WTC11 (cell line): ENCODE results near the gene KCTD18. TPM values are rescaled to one million over a fixed set of nuclear protein-coding genes. Genes with fewer than 3 reads are reported as not detected.
A peak's percentile ranks its signal among the peaks of the same experiment; 100 is the strongest.

Source experiments
- ATAC-seq: fragments of 200-7000 bp; cut with Tn5 transposase; 2 replicates; pipeline ENCODE4 v1.10.0; 2021; ENCODE audit warnings: mild to moderate bottlenecking, moderate library complexity
- CTCF ChIA-PET: fragments of 300-600 bp; sonication (Branson Sonifier 250); formaldehyde crosslinking; loops from one replicate; lab custom pipeline; 2021; ENCODE audit warnings: antibody characterized with exemption; lab: Charles Lee
- POLR2A ChIA-PET: fragments of 350-600 bp; sonication (Branson Sonifier 250); formaldehyde crosslinking; loops from one replicate; lab custom pipeline; 2021; ENCODE audit warnings: antibody characterized with exemption; lab: Charles Lee
- DNase-seq: peaks from one replicate; pipeline ENCODE4 v3.0.0; 2021; ENCODE audit warnings: low spot score
- H3K27ac Mint-ChIP-seq: 2 replicates; pipeline ENCODE4 v1.8.0; 2021; ENCODE audit warnings: mixed read lengths
- H3K27me3 Mint-ChIP-seq: 2 replicates; pipeline ENCODE4 v1.8.0; 2021; ENCODE audit warnings: low read depth, mild to moderate bottlenecking, moderate library complexity, mixed read lengths
- H3K36me3 Mint-ChIP-seq: 2 replicates; pipeline ENCODE4 v1.8.0; 2021; ENCODE audit warnings: mixed read lengths
- H3K4me1 Mint-ChIP-seq: 2 replicates; pipeline ENCODE4 v1.8.0; 2022; ENCODE audit warnings: mixed read lengths
- H3K4me3 Mint-ChIP-seq: 2 replicates; pipeline ENCODE4 v1.8.0; 2021; ENCODE audit warnings: mild to moderate bottlenecking, moderate library complexity, mixed read lengths
- H3K9me3 Mint-ChIP-seq: 2 replicates; pipeline ENCODE4 v1.8.0; 2021; ENCODE audit warnings: mixed read lengths
- EMX1 ChIP-seq: fragments of 250-450 bp; sonication (Bioruptor Pico); IDR thresholded peaks from 2 replicates; pipeline ENCODE4 v1.8.0; 2021; ENCODE audit warnings: mild to moderate bottlenecking
- FOXJ3 ChIP-seq: sonication (generic); formaldehyde crosslinking; IDR thresholded peaks from 2 replicates; pipeline ENCODE4 v1.9.0; 2021; ENCODE audit warnings: missing genetic modification reagents, mild to moderate bottlenecking, borderline replicate concordance
- FOXK1 ChIP-seq: sonication (generic); formaldehyde crosslinking; IDR thresholded peaks from 2 replicates; pipeline ENCODE4 v1.8.0; 2022; ENCODE audit warnings: mild to moderate bottlenecking, moderate library complexity, missing genetic modification reagents
- KAT7 ChIP-seq: sonication (generic); formaldehyde crosslinking; IDR thresholded peaks from 2 replicates; pipeline ENCODE4 v1.8.1; 2023; ENCODE audit warnings: missing genetic modification reagents, mild to moderate bottlenecking, borderline replicate concordance
- NFYB ChIP-seq: sonication (generic); formaldehyde crosslinking; conservative IDR thresholded peaks from 2 replicates; pipeline ENCODE4 v1.8.0; 2022; ENCODE audit warnings: low read depth, missing genetic modification reagents
- OVOL2 ChIP-seq: fragments of 250-450 bp; sonication (Bioruptor Pico); IDR thresholded peaks from 2 replicates; pipeline ENCODE4 v1.9.0; 2021; ENCODE audit warnings: mild to moderate bottlenecking, borderline replicate concordance
- ZBTB43 ChIP-seq: sonication (generic); formaldehyde crosslinking; IDR thresholded peaks from 2 replicates; pipeline ENCODE4 v1.8.1; 2023; ENCODE audit warnings: mild to moderate bottlenecking, missing genetic modification reagents
- ZNF138 ChIP-seq: sonication (generic); formaldehyde crosslinking; conservative IDR thresholded peaks from 2 replicates; pipeline ENCODE4 v1.8.1; 2022; ENCODE audit warnings: mild to moderate bottlenecking, moderate library complexity, missing genetic modification reagents
- ZNF232 ChIP-seq: sonication (generic); formaldehyde crosslinking; IDR thresholded peaks from 2 replicates; pipeline ENCODE4 v1.8.0; 2022; ENCODE audit warnings: mild to moderate bottlenecking, missing genetic modification reagents
- ZNF263 ChIP-seq: sonication (generic); formaldehyde crosslinking; IDR thresholded peaks from 2 replicates; pipeline ENCODE4 v1.8.1; 2022; ENCODE audit warnings: low read depth, mild to moderate bottlenecking, moderate library complexity, missing genetic modification reagents
- ZNF396 ChIP-seq: fragments of 250-450 bp; sonication (Bioruptor Pico); IDR thresholded peaks from 2 replicates; pipeline ENCODE4 v1.8.0; 2021; ENCODE audit warnings: mild to moderate bottlenecking, moderate library complexity, borderline replicate concordance
- total RNA-seq: library from RNA; stranded (reverse); gene quantifications from 3 replicates; pipeline ENCODE4 v1.2.3, GENCODE V29; 2021
- TF ChIP-seq, protein P1 (sequence below): sonication (generic); formaldehyde crosslinking; IDR thresholded peaks from 2 replicates; pipeline ENCODE4 v1.8.1; 2023; ENCODE audit warnings: mild to moderate bottlenecking, missing genetic modification reagents, borderline replicate concordance
- TF ChIP-seq, protein P2 (sequence below): sonication (generic); formaldehyde crosslinking; IDR thresholded peaks from 2 replicates; pipeline ENCODE4 v1.8.1; 2022; ENCODE audit warnings: mild to moderate bottlenecking, moderate library complexity, missing genetic modification reagents
- TF ChIP-seq, protein P3 (sequence below): sonication (generic); formaldehyde crosslinking; conservative IDR thresholded peaks from 2 replicates; pipeline ENCODE4 v1.8.1; 2022; ENCODE audit warnings: mild to moderate bottlenecking, missing genetic modification reagents
- TF ChIP-seq, protein P4 (sequence below): sonication (generic); formaldehyde crosslinking; IDR thresholded peaks from 2 replicates; pipeline ENCODE4 v1.8.1; 2022; ENCODE audit warnings: missing genetic modification reagents, borderline replicate concordance
- TF ChIP-seq, protein P5 (sequence below): fragments of 250-450 bp; sonication (Bioruptor Pico); IDR thresholded peaks from 2 replicates; pipeline ENCODE4 v1.9.0; 2021; ENCODE audit warnings: mild to moderate bottlenecking, borderline replicate concordance
- TF ChIP-seq, protein P6 (sequence below): sonication (generic); formaldehyde crosslinking; IDR thresholded peaks from 2 replicates; pipeline ENCODE4 v1.8.1; 2023; ENCODE audit warnings: mild to moderate bottlenecking, missing genetic modification reagents, moderate library complexity

Gene KCTD18
- total RNA-seq, 1 experiment from 2014 or later, result 4.9 TPM

GRCh38 chr2:200482194-200482593 lies 27.7 kb downstream of the KCTD18 start (continued):
- TF ChIP-seq, protein P1, sequence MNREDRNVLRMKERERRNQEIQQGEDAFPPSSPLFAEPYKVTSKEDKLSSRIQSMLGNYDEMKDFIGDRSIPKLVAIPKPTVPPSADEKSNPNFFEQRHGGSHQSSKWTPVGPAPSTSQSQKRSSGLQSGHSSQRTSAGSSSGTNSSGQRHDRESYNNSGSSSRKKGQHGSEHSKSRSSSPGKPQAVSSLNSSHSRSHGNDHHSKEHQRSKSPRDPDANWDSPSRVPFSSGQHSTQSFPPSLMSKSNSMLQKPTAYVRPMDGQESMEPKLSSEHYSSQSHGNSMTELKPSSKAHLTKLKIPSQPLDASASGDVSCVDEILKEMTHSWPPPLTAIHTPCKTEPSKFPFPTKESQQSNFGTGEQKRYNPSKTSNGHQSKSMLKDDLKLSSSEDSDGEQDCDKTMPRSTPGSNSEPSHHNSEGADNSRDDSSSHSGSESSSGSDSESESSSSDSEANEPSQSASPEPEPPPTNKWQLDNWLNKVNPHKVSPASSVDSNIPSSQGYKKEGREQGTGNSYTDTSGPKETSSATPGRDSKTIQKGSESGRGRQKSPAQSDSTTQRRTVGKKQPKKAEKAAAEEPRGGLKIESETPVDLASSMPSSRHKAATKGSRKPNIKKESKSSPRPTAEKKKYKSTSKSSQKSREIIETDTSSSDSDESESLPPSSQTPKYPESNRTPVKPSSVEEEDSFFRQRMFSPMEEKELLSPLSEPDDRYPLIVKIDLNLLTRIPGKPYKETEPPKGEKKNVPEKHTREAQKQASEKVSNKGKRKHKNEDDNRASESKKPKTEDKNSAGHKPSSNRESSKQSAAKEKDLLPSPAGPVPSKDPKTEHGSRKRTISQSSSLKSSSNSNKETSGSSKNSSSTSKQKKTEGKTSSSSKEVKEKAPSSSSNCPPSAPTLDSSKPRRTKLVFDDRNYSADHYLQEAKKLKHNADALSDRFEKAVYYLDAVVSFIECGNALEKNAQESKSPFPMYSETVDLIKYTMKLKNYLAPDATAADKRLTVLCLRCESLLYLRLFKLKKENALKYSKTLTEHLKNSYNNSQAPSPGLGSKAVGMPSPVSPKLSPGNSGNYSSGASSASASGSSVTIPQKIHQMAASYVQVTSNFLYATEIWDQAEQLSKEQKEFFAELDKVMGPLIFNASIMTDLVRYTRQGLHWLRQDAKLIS (CRISPR knock-in tag), result no peak
- TF ChIP-seq, protein P2, sequence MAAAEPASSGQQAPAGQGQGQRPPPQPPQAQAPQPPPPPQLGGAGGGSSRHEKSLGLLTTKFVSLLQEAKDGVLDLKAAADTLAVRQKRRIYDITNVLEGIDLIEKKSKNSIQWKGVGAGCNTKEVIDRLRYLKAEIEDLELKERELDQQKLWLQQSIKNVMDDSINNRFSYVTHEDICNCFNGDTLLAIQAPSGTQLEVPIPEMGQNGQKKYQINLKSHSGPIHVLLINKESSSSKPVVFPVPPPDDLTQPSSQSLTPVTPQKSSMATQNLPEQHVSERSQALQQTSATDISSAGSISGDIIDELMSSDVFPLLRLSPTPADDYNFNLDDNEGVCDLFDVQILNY (CRISPR knock-in tag), result no peak
- TF ChIP-seq, protein P3, sequence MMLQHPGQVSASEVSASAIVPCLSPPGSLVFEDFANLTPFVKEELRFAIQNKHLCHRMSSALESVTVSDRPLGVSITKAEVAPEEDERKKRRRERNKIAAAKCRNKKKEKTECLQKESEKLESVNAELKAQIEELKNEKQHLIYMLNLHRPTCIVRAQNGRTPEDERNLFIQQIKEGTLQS, result no peak
- TF ChIP-seq FOXJ3 (CRISPR knock-in tag), result no peak
- TF ChIP-seq, protein P4, sequence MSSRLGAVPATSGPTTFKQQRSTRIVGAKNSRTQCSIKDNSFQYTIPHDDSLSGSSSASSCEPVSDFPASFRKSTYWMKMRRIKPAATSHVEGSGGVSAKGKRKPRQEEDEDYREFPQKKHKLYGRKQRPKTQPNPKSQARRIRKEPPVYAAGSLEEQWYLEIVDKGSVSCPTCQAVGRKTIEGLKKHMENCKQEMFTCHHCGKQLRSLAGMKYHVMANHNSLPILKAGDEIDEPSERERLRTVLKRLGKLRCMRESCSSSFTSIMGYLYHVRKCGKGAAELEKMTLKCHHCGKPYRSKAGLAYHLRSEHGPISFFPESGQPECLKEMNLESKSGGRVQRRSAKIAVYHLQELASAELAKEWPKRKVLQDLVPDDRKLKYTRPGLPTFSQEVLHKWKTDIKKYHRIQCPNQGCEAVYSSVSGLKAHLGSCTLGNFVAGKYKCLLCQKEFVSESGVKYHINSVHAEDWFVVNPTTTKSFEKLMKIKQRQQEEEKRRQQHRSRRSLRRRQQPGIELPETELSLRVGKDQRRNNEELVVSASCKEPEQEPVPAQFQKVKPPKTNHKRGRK (CRISPR knock-in tag), result no peak
- TF ChIP-seq ZNF396 (CRISPR knock-in tag), result no peak
- TF ChIP-seq, protein P5, sequence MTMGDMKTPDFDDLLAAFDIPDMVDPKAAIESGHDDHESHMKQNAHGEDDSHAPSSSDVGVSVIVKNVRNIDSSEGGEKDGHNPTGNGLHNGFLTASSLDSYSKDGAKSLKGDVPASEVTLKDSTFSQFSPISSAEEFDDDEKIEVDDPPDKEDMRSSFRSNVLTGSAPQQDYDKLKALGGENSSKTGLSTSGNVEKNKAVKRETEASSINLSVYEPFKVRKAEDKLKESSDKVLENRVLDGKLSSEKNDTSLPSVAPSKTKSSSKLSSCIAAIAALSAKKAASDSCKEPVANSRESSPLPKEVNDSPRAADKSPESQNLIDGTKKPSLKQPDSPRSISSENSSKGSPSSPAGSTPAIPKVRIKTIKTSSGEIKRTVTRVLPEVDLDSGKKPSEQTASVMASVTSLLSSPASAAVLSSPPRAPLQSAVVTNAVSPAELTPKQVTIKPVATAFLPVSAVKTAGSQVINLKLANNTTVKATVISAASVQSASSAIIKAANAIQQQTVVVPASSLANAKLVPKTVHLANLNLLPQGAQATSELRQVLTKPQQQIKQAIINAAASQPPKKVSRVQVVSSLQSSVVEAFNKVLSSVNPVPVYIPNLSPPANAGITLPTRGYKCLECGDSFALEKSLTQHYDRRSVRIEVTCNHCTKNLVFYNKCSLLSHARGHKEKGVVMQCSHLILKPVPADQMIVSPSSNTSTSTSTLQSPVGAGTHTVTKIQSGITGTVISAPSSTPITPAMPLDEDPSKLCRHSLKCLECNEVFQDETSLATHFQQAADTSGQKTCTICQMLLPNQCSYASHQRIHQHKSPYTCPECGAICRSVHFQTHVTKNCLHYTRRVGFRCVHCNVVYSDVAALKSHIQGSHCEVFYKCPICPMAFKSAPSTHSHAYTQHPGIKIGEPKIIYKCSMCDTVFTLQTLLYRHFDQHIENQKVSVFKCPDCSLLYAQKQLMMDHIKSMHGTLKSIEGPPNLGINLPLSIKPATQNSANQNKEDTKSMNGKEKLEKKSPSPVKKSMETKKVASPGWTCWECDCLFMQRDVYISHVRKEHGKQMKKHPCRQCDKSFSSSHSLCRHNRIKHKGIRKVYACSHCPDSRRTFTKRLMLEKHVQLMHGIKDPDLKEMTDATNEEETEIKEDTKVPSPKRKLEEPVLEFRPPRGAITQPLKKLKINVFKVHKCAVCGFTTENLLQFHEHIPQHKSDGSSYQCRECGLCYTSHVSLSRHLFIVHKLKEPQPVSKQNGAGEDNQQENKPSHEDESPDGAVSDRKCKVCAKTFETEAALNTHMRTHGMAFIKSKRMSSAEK (CRISPR knock-in tag), result no peak
- no peak for TF ChIP-seq EMX1 (CRISPR knock-in tag)
- TF ChIP-seq, all 79 proteins: peak for 0

DNA sequence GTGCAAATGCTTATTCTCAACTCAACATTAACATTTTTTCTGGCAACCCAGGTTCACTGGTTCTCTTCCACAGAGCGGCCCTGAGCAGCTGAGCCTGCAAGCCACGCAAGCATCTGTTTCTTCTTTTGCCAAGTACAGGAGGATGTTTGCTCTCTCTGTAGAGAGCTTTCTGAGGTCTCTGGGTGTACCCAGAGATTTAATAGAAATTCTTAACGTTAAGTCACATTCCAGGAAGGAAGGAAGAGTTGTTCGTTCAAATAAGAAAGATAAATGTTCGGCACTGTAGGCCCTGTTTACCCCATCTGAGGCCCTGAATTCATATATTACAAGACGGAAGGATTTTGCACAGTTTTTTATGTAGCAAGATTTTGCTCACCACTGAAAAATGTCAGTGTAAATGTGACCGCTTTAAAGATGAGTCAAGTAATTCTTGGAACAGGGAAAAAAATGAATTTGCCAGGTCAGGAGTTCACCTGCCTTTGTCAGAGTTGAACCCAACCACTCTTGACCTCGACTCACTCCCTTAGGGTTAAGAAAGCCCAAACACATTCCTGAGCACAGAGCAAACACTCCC lies 30.1 kb downstream of the KCTD18 start:
- DNase-seq (no peak), ATAC-seq (no peak)
- peaks cover 41% of the 10 kb centered on the region for H3K36me3 Mint-ChIP-seq
- H3K9me3 Mint-ChIP-seq, result no peaks in the 10 kb centered on the region
- no peaks in the 10 kb centered on the region for H3K27me3 Mint-ChIP-seq
- peaks cover 61% of the 10 kb centered on the region for H3K4me1 Mint-ChIP-seq
- CTCF ChIA-PET, result interaction anchor here (0.7 to 2.3 kb wide), 4 partner anchors 257 to 500 kb away, joined by 4 to 12 read pairs (median 6); no protein-coding TSS in a partner anchor
- no peak overlapping the region for H3K4me3 Mint-ChIP-seq
- POLR2A ChIA-PET, result no interaction called here
- H3K27ac Mint-ChIP-seq, result peak overlapping the region; percentile 50
- TF ChIP-seq, protein P3, result no peak
- TF ChIP-seq KAT7 (CRISPR knock-in tag) (no peak), FOXK1 (CRISPR knock-in tag) (no peak), NFYB (CRISPR knock-in tag) (no peak), ZBTB43 (CRISPR knock-in tag) (no peak), ZNF138 (CRISPR knock-in tag) (no peak), ZNF232 (CRISPR knock-in tag) (no peak), OVOL2 (CRISPR knock-in tag) (no peak), ZNF263 (CRISPR knock-in tag) (no peak)
- TF ChIP-seq, protein P4 (CRISPR knock-in tag), result no peak
- TF ChIP-seq, protein P6, sequence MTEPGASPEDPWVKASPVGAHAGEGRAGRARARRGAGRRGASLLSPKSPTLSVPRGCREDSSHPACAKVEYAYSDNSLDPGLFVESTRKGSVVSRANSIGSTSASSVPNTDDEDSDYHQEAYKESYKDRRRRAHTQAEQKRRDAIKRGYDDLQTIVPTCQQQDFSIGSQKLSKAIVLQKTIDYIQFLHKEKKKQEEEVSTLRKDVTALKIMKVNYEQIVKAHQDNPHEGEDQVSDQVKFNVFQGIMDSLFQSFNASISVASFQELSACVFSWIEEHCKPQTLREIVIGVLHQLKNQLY, result no peak
